Smooth muscle cell (in vitro differentiated cells): ENCODE results near the gene PPP1R14B. TPM values are rescaled to one million over a fixed set of nuclear protein-coding genes. Genes with fewer than 3 reads are reported as not detected.

ENCODE experiments used
- DNase-seq: peaks from one replicate; lab custom pipeline; 2025; ENCODE audit not compliant: unreplicated experiment; lab: John Stamatoyannopoulos, UW
- H2AFZ ChIP-seq: fragments of 200-600 bp; sonication (generic); 2 replicates; pipeline ENCODE4 v1.6.0; 2016; ENCODE audit warnings: antibody characterized with exemption, low read depth, mild to moderate bottlenecking
- H3F3A ChIP-seq: fragments of 200-600 bp; sonication (generic); 2 replicates; pipeline ENCODE4 v1.6.0; 2017; ENCODE audit warnings: antibody characterized with exemption, low read depth
- H3K27ac ChIP-seq: fragments of 200-600 bp; sonication (generic); 2 replicates; pipeline ENCODE4 v1.5.1; 2016; ENCODE audit warnings: low read depth, mild to moderate bottlenecking
- H3K27me3 ChIP-seq: fragments of 200-600 bp; sonication (generic); 2 replicates; pipeline ENCODE4 v1.6.1; 2016; ENCODE audit warnings: low read depth, mild to moderate bottlenecking
- H3K36me3 ChIP-seq: fragments of 200-600 bp; sonication (generic); 2 replicates; pipeline ENCODE4 v1.5.1; 2016; ENCODE audit warnings: low read depth
- H3K4me1 ChIP-seq: fragments of 200-600 bp; sonication (generic); 2 replicates; pipeline ENCODE4 v1.5.1; 2016; ENCODE audit warnings: low read depth
- H3K4me2 ChIP-seq: fragments of 200-600 bp; sonication (generic); 2 replicates; pipeline ENCODE4 v1.6.0; 2016; ENCODE audit warnings: mild to moderate bottlenecking
- H3K4me3 ChIP-seq: fragments of 200-600 bp; sonication (generic); 2 replicates; pipeline ENCODE4 v1.5.1; 2016; ENCODE audit warnings: mild to moderate bottlenecking
- H3K79me2 ChIP-seq: fragments of 200-600 bp; sonication (generic); 2 replicates; pipeline ENCODE4 v1.6.0; 2016; ENCODE audit warnings: low read depth, mild to moderate bottlenecking
- H3K9ac ChIP-seq: fragments of 200-600 bp; sonication (generic); 2 replicates; pipeline ENCODE4 v1.6.0; 2016; ENCODE audit warnings: low read depth
- H3K9me3 ChIP-seq: fragments of 200-600 bp; sonication (generic); replicated peaks from 2 replicates; pipeline ENCODE4 v1.5.1; 2016; ENCODE audit warnings: low read depth
- H4K20me1 ChIP-seq: fragments of 200-600 bp; sonication (generic); 2 replicates; pipeline ENCODE4 v1.6.0; 2016; ENCODE audit warnings: low read depth
- CTCF ChIP-seq: fragments of 200-600 bp; sonication (generic); IDR thresholded peaks from 2 replicates; pipeline ENCODE4 v1.5.1; 2017; ENCODE audit warnings: borderline replicate concordance, mild to moderate bottlenecking, antibody characterized with exemption; ENCODE audit not compliant: insufficient read depth, poor library complexity, severe bottlenecking
- WGBS: methylation state at CpG from one replicate; pipeline ENCODE4 v1.1.7; 2016; ENCODE audit warnings: low lambda C conversion rate; 5-methylcytosine and 5-hydroxymethylcytosine counted together
- polyA plus RNA-seq: library from polyadenylated mRNA; unstranded; fragments of >200 nt; fragmentation: Nextera tagmentation; extraction: Ambion mirVana; gene quantifications from 2 replicates; pipeline ENCODE4 v1.2.1, GENCODE V29; 2016
- total RNA-seq: library from RNA; depleted of rRNA; stranded (reverse); fragments of >200 nt; gene quantifications from 2 replicates; pipeline ENCODE4 v1.2.3, GENCODE V29; 2014

The PPP1R14B gene
- total and polyA plus RNA-seq, 2 experiments from 2014 or later: 242 to 530 TPM

- Histone ChIP-seq H3K27me3 (no peaks in the 10 kb centered on the region), H4K20me1 (no peaks in the 10 kb centered on the region), H3K4me1 (no peaks in the 10 kb centered on the region), H3F3A (no peaks in the 10 kb centered on the region), H3K27ac (no peak overlapping the region), H3K9ac (no peak overlapping the region), H3K9me3 (no peaks in the 10 kb centered on the region), H3K79me2 (no peaks in the 10 kb centered on the region), H3K4me3 (no peak overlapping the region), H3K4me2 (no peak overlapping the region), H3K36me3 (no peaks in the 10 kb centered on the region), H2AFZ (no peak overlapping the region)
- TF ChIP-seq CTCF: no peak
- 96% methylated on average over 24 of the region's 24 CpGs for WGBS
- no peak for DNase-seq
Measured at GRCh38 chr11:64210301-64211020, 36.3 kb downstream of the PPP1R14B start.

GRCh38 chr11:64209563-64209843, 37.2 kb downstream of the PPP1R14B start:
- Histone ChIP-seq H2AFZ (no peak overlapping the region), H3K9me3 (no peaks in the 10 kb centered on the region), H3K27ac (no peak overlapping the region), H4K20me1 (no peaks in the 10 kb centered on the region), H3K4me2 (no peak overlapping the region), H3K4me3 (no peak overlapping the region), H3K4me1 (no peaks in the 10 kb centered on the region), H3K79me2 (no peaks in the 10 kb centered on the region), H3K36me3 (no peaks in the 10 kb centered on the region), H3K9ac (no peak overlapping the region), H3F3A (no peaks in the 10 kb centered on the region), H3K27me3 (no peaks in the 10 kb centered on the region)
- 100% methylated on average over 8 of the region's 8 CpGs for WGBS
- DNase-seq: no peak
- no peak for TF ChIP-seq CTCF

GRCh38 chr11:64208796-64209562, 37.8 kb downstream of the PPP1R14B start:
- no peak overlapping the region for H3K9ac ChIP-seq
- no peak for DNase-seq
- no peaks in the 10 kb centered on the region for H3K9me3 ChIP-seq
- no peak for TF ChIP-seq CTCF
- no peak overlapping the region for H2AFZ ChIP-seq
- no peaks in the 10 kb centered on the region for H3F3A ChIP-seq
- H3K36me3 ChIP-seq: no peaks in the 10 kb centered on the region
- H3K4me2 ChIP-seq: no peak overlapping the region
- H3K27ac ChIP-seq: no peak overlapping the region
- H3K4me3 ChIP-seq: no peak overlapping the region
- 91% methylated on average over 14 of the region's 18 CpGs for WGBS
- H3K27me3 ChIP-seq: no peaks in the 10 kb centered on the region
- no peaks in the 10 kb centered on the region for H4K20me1 ChIP-seq
- H3K4me1 ChIP-seq: no peaks in the 10 kb centered on the region
- H3K79me2 ChIP-seq: no peaks in the 10 kb centered on the region
